Measurements from ENCODE around the gene AGK.
"Not testable (repeated sequence)": the region's sequence is repeated elsewhere in the genome, so short reads cannot be mapped to it uniquely, and the experiment has no call there.

AGK gene

GRCh38 chr7:141641876-141642275 is 90.7 kb downstream of the AGK start:
- Mint-ChIP-seq H3K4me1 (peaks cover 7% of the 10 kb centered on the region), H3K27ac (no peak overlapping the region), H3K4me3 (no peak overlapping the region), H3K9me3 (no peaks in the 10 kb centered on the region), H3K27me3 (no peaks in the 10 kb centered on the region), H3K36me3 (peaks cover 42% of the 10 kb centered on the region)
- no peak for ATAC-seq

DNA sequence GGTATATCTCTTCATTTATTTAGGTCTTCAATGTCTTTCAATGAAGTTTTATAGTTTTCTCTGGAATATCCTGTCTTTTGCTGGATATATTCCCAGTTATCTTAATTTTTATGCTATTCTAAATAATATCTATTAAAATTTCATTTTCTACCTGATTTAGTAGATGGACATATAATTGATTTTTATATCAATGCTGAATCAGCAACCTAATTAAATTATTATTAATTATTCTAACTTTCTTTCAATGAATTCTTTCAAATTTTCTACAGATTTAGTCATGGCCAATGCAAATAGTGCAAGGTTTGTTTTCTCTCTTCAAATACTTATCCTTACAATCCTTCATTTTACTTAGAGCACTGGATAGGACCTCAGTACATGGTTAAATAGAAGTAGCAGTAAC is 94.0 kb downstream of the AGK start:
- no peaks in the 10 kb centered on the region for H3K9me3 Mint-ChIP-seq
- no peak overlapping the region for H3K27ac Mint-ChIP-seq
- ATAC-seq = no peak
- H3K36me3 Mint-ChIP-seq = peaks cover 35% of the 10 kb centered on the region
- no peaks in the 10 kb centered on the region for H3K27me3 Mint-ChIP-seq
- no peak overlapping the region for H3K4me3 Mint-ChIP-seq
- peaks cover 33% of the 10 kb centered on the region for H3K4me1 Mint-ChIP-seq

DNA sequence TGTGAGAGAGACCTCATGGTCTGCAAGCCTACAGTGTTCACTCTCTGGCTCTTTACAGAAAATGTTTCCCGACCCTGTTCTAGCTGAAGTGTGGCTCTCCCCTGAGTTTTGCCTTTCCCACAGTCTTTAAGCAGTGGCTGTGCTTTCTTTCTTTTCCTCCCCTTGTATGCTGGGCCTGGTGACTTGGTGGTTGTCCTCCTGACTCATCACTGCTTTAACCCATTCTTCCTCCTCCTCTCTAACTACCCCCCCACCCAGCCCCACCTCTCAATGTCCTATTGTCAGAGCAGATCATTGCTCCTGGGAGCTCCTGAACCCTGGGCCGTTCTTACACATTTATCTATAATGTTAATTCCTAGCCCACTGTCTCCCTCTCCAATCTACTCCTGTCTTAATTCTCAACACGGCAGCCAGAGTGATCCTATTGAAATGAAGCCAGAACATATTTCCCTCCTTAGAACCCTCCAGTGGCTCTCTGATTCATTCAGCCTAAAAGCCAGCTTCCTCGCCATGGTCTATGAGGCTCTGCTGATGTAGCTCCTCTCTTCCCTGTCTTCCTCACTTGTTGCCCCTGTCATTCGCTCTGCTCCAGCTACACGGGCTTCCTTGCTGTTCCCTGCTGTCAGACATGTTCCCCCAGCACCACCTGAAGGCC is 95.7 kb downstream of the AGK start:
- Mint-ChIP-seq H3K36me3 (peaks cover 26% of the 10 kb centered on the region), H3K4me3 (no peak overlapping the region), H3K4me1 (peaks cover 30% of the 10 kb centered on the region), H3K27me3 (no peaks in the 10 kb centered on the region), H3K27ac (peak overlapping the region; percentile 89), H3K9me3 (no peaks in the 10 kb centered on the region)
- ATAC-seq = no peak

- H3K27me3 Mint-ChIP-seq, H3K4me3 Mint-ChIP-seq, H3K9me3 Mint-ChIP-seq, ATAC-seq: not testable (repeated sequence)
- Mint-ChIP-seq H3K36me3 (peaks cover 26% of the 10 kb centered on the region), H3K4me1 (peaks cover 30% of the 10 kb centered on the region), H3K27ac (peak overlapping the region; percentile 89)
Measured at GRCh38 chr7:141647701-141648100, 96.5 kb downstream of the AGK start.

DNA sequence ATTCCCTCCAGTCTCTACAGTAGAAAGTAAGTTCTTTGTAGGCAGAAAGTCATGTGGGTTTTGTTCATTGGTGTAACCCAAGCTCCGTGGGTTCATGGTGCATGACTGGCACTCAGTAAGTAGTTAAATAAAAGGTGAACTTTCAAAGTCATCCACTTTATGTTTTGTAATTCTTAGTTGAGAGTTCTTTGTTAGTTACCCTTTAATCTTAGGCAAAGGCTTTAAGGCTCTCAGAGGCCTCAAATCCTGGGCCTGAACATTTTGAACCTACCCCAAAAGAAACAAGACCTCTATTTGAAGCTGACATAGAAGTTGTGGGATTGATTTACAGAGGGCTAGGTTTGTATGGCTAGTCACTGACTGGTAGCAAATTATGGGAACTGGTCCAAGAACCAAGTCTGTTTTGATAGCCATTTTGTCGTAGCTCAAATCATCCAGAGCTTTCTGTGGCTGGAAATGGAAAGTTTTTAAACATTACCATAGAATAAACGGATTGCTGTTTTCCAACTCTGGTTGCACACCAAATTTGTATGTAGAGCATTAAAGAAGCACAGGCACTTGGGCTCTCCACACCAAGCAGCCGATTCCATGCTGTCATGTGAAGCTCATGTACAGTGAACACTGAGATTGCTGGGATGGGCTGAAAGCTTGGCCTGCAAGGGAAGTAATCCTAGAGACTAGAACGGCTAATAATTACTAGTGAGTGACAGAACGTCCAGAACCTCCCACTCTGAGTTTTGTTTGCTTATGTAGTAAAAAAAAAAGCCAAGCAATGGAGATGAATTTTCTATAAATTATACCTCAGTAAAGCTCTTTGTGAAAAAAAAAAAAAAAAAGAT is 97.3 kb downstream of the AGK start:
- Mint-ChIP-seq H3K36me3 (peaks cover 30% of the 10 kb centered on the region), H3K27ac (peak overlapping the region; percentile 89), H3K27me3 (no peaks in the 10 kb centered on the region), H3K4me3 (no peak overlapping the region), H3K9me3 (no peaks in the 10 kb centered on the region), H3K4me1 (peaks cover 30% of the 10 kb centered on the region)
- ATAC-seq = no peak

- Mint-ChIP-seq H3K27ac (peak overlapping the region; percentile 89), H3K27me3 (no peaks in the 10 kb centered on the region), H3K4me1 (peaks cover 31% of the 10 kb centered on the region), H3K9me3 (no peaks in the 10 kb centered on the region), H3K4me3 (peak overlapping the region; percentile 56), H3K36me3 (peaks cover 30% of the 10 kb centered on the region)
- peak; percentile 89 for ATAC-seq
Measured at GRCh38 chr7:141649137-141649864, 98.1 kb downstream of the AGK start.

GRCh38 chr7:141649865-141650634 is 98.8 kb downstream of the AGK start:
- H3K36me3 Mint-ChIP-seq = peaks cover 37% of the 10 kb centered on the region

DNA sequence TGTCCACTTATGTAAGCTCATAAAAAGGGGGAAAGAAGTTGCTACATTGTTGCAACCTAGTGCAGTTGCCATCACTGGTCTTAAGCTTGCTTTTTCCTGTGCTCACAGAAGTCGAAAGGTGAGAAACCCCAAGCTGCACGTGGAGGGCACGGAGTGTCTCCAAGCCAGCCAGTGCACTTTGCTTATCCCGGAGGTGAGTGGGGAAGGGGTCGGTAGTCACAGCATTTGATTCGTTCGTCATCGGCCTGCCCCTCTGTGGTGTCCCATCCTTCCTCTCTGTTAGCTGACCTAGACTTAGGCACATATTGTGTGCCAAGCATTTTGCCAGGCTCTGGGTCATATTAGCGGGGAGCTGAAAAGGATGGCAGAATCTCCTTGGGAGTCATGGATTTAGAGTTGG is 100.2 kb downstream of the AGK start:
- Mint-ChIP-seq H3K36me3 (peaks cover 36% of the 10 kb centered on the region), H3K4me3 (no peak overlapping the region), H3K9me3 (no peaks in the 10 kb centered on the region), H3K27ac (peak overlapping the region; percentile 35), H3K4me1 (peaks cover 36% of the 10 kb centered on the region), H3K27me3 (no peaks in the 10 kb centered on the region)
- no peak for ATAC-seq

More at GRCh38 chr7:141649865-141650634, 98.8 kb downstream of the AGK start:
- H3K4me1 Mint-ChIP-seq = peaks cover 36% of the 10 kb centered on the region
- no peaks in the 10 kb centered on the region for H3K9me3 Mint-ChIP-seq
- no peaks in the 10 kb centered on the region for H3K27me3 Mint-ChIP-seq
- ATAC-seq = peak; percentile 87
- H3K27ac Mint-ChIP-seq = peak overlapping the region; percentile 89
- peak overlapping the region; percentile 56 for H3K4me3 Mint-ChIP-seq

- peaks cover 30% of the 10 kb centered on the region for H3K4me1 Mint-ChIP-seq
- no peaks in the 10 kb centered on the region for H3K9me3 Mint-ChIP-seq
- H3K4me3 Mint-ChIP-seq = no peak overlapping the region
- H3K36me3 Mint-ChIP-seq = peaks cover 27% of the 10 kb centered on the region
- peak overlapping the region; percentile 24 for H3K27ac Mint-ChIP-seq
- ATAC-seq = no peak
- no peaks in the 10 kb centered on the region for H3K27me3 Mint-ChIP-seq
Measured at GRCh38 chr7:141652691-141653090, 101.5 kb downstream of the AGK start.

DNA sequence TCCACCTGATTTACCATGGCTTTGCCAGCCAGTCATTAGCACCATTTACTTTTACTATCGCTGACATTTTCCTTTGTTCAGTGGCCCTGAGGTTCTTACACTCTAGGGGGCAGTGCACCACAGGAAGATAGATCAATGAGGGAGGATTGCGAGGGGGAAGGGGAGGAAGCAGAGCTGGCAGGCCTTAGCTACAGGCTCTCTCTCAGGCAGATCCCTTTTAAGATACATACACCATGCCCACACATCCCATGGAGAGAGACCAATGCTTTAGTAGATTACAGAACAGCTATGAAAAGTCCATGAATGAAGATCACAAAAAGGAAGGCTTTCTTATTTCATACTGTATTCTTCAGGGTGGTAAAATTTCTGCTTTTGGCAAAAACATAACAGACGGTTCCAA is 103.3 kb downstream of the AGK start:
- H3K4me3 Mint-ChIP-seq = no peak overlapping the region
- H3K36me3 Mint-ChIP-seq = peaks cover 23% of the 10 kb centered on the region
- peak; percentile 79 for ATAC-seq

DNA sequence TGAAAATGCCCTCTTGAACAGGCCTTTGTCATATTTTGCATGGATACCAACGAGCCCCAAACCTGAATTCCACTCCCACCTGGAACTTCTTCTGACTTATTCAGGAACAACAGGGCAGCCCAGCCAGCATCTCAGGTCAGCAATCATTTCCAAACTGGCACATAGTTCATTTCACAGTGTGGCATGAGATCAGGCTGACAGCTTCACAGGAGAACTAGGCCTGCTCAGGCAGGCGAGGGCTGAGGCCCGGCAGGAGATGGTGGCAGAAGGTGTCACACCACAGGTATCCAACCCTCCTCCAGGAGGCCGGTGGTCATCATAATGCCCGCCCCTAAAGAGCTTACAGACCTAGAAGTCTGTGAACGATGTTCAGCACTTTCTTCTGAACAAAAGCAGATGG is 108.3 kb downstream of the AGK start:
- H3K9me3 Mint-ChIP-seq = no peaks in the 10 kb centered on the region
- H3K27me3 Mint-ChIP-seq = no peaks in the 10 kb centered on the region
- peaks cover 14% of the 10 kb centered on the region for H3K4me1 Mint-ChIP-seq
- H3K27ac Mint-ChIP-seq = peak overlapping the region; percentile 71
- H3K4me3 Mint-ChIP-seq = no peak overlapping the region
- peaks cover 49% of the 10 kb centered on the region for H3K36me3 Mint-ChIP-seq
- ATAC-seq = no peak

More for the DNA sequence above, 103.3 kb downstream of the AGK start:
- Mint-ChIP-seq H3K27me3 (no peaks in the 10 kb centered on the region), H3K27ac (no peak overlapping the region), H3K4me1 (peaks cover 14% of the 10 kb centered on the region), H3K9me3 (no peaks in the 10 kb centered on the region)

DNA sequence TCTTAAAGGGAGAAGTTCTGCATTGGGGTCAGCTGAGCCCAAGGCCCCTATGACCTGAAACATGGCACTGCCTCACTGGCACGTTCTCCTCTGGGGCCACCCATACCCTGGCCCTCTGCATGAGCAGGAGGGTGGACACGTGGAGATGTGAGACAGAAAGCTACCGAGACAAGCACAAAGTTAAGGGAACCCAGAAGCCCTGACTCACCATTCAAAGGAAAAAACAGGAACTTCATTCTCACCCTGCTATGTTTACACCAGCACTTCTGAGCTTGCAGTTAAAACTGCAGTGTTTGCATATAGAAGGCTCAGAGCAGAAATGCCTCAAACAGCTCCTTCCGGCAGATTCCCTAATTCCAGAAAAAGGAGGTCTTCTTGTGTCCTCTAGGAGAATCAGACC is 109.0 kb downstream of the AGK start:
- no peak overlapping the region for H3K4me3 Mint-ChIP-seq
- peak overlapping the region; percentile 71 for H3K27ac Mint-ChIP-seq
- peak; percentile 53 for ATAC-seq
- H3K9me3 Mint-ChIP-seq = no peaks in the 10 kb centered on the region
- peaks cover 10% of the 10 kb centered on the region for H3K4me1 Mint-ChIP-seq
- H3K36me3 Mint-ChIP-seq = peaks cover 48% of the 10 kb centered on the region
- no peaks in the 10 kb centered on the region for H3K27me3 Mint-ChIP-seq

- H3K27ac Mint-ChIP-seq = peak overlapping the region; percentile 55
- no peaks in the 10 kb centered on the region for H3K9me3 Mint-ChIP-seq
- no peak for ATAC-seq
- H3K36me3 Mint-ChIP-seq = peaks cover 55% of the 10 kb centered on the region
- H3K27me3 Mint-ChIP-seq = no peaks in the 10 kb centered on the region
- peaks cover 10% of the 10 kb centered on the region for H3K4me1 Mint-ChIP-seq
- no peak overlapping the region for H3K4me3 Mint-ChIP-seq
Measured at GRCh38 chr7:141663081-141663849, 112.1 kb downstream of the AGK start.

GRCh38 chr7:141664450-141664849 is 113.2 kb downstream of the AGK start:
- no peaks in the 10 kb centered on the region for H3K27me3 Mint-ChIP-seq
- H3K4me3 Mint-ChIP-seq = no peak overlapping the region
- H3K36me3 Mint-ChIP-seq = peaks cover 61% of the 10 kb centered on the region
- peak overlapping the region; percentile 55 for H3K27ac Mint-ChIP-seq
- ATAC-seq = no peak
- H3K4me1 Mint-ChIP-seq = peaks cover 10% of the 10 kb centered on the region
- no peaks in the 10 kb centered on the region for H3K9me3 Mint-ChIP-seq
